Body of pancreas (tissue), 4 donors: ENCODE measurements around the gene NEK11. TPM values are rescaled to one million over a fixed set of nuclear protein-coding genes. Genes with fewer than 3 reads are reported as not detected.
A peak's percentile ranks its signal among the peaks of the same experiment; 100 is the strongest.

ENCODE experiments used
- ATAC-seq: fragments of 150-250 bp; one replicate; pipeline ENCODE4 v1.9.1; 2016
- DNase-seq, 4 donors: peaks; one replicate each; pipeline ENCODE4 v3.0.0-alpha.2; 2019
- H3K27ac ChIP-seq, 4 donors: fragments of 200-600 bp; sonication (generic); 1 replicate in 3 of 4; 2 replicates in 1 of 4; pipeline versions ENCODE4 v1.5.1 to v1.6.1; 2016 to 2019; ENCODE audit warnings: mild to moderate bottlenecking in 1 of 4, mixed read lengths in 1 of 4, moderate library complexity in 1 of 4
- H3K27me3 ChIP-seq, 2 donors: fragments of 200-600 bp; sonication (generic); one replicate each; pipeline ENCODE4 v1.6.0; 2016; ENCODE audit warnings: mild to moderate bottlenecking in 1 of 2
- H3K36me3 ChIP-seq, 2 donors: fragments of 200-600 bp; sonication (generic); replicated peaks in 1 of 2; 2 replicates each; pipeline ENCODE4 v1.5.1; 2016; ENCODE audit warnings: low read depth in 2 of 2; ENCODE audit not compliant: insufficient read depth in 1 of 2
- H3K4me1 ChIP-seq: fragments of 200-600 bp; sonication (generic); one replicate; pipeline ENCODE4 v1.6.0; 2016
- H3K4me3 ChIP-seq, 2 donors: fragments of 200-600 bp; sonication (generic); 1 replicate in 1 of 2; 2 replicates in 1 of 2; pipeline ENCODE4 v1.5.1; 2016 to 2019
- H3K9me3 ChIP-seq, 3 donors: fragments of 200-600 bp; sonication (generic); 1 replicate in 2 of 3; 2 replicates in 1 of 3; pipeline ENCODE4 v1.5.1; 2016
- POLR2A ChIP-seq, 3 donors: fragments of 450-650 bp; IDR thresholded peaks; one replicate each; pipeline ENCODE4 v1.6.1; 2016; ENCODE audit warnings: antibody characterized with exemption in 3 of 3, mild to moderate bottlenecking in 2 of 3
- WGBS, 2 donors: methylation state at CpG; one replicate each; pipeline ENCODE4 v1.1.5; 2017; 5-methylcytosine and 5-hydroxymethylcytosine counted together
- intact Hi-C: fragments of 100-400 bp; cut with DNase I; formaldehyde crosslinking; loops from one replicate; pipeline ENCODE4 v1.15.1; 2023
- total RNA-seq, 2 donors: library from RNA; depleted of rRNA; stranded (reverse); fragments of >200 nt; gene quantifications; one replicate each; pipeline ENCODE4 v1.1.0, GENCODE V29; 2016
- TF ChIP-seq, protein P1 (sequence below), 7 experiments: fragments of 450-650 bp in 4 of 7; fragments of 200-600 bp in 3 of 7; sonication (generic) in 3 of 7; IDR thresholded peaks; one replicate each; pipeline ENCODE4 v1.5.1; 2016 to 2019; ENCODE audit warnings: antibody characterized with exemption in 7 of 7

NEK11 gene
- total RNA-seq, 2 donors from 2014 or later = 3.4 to 10.2 TPM

DNA sequence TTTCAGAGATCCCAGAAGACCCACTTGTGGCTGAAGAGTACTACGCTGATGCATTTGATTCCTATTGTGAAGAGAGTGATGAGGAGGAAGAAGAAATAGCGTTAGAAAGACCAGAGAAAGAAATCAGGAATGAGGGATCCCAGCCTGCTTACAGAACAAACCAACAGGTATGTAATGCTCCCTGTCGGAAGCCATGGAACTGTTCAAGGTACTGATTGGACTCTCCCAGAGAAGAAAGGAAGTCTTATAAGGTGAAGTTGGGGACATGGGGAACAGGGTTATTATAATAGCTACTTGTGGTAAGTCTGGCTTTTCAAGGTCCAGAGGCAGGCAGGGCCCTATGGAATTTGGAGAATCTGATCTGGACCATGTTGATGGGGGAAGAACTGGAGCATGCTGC lies 201.8 kb downstream of the NEK11 start:
- ATAC-seq (no peak), DNase-seq (no peak)
- no peaks in the 10 kb centered on the region for H3K36me3 ChIP-seq
- H3K4me3 ChIP-seq = no peak overlapping the region
- no peak overlapping the region for H3K27ac ChIP-seq
- TF ChIP-seq POLR2A (IDR thresholded peaks at IDR 0.05) = no peak
- TF ChIP-seq, protein P1, sequence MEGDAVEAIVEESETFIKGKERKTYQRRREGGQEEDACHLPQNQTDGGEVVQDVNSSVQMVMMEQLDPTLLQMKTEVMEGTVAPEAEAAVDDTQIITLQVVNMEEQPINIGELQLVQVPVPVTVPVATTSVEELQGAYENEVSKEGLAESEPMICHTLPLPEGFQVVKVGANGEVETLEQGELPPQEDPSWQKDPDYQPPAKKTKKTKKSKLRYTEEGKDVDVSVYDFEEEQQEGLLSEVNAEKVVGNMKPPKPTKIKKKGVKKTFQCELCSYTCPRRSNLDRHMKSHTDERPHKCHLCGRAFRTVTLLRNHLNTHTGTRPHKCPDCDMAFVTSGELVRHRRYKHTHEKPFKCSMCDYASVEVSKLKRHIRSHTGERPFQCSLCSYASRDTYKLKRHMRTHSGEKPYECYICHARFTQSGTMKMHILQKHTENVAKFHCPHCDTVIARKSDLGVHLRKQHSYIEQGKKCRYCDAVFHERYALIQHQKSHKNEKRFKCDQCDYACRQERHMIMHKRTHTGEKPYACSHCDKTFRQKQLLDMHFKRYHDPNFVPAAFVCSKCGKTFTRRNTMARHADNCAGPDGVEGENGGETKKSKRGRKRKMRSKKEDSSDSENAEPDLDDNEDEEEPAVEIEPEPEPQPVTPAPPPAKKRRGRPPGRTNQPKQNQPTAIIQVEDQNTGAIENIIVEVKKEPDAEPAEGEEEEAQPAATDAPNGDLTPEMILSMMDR (IDR thresholded peaks at IDR 0.05) = no peak
- H3K9me3 ChIP-seq = no peaks in the 10 kb centered on the region
- intact Hi-C loops = no loop called here
- no peaks in the 10 kb centered on the region for H3K4me1 ChIP-seq
- H3K27me3 ChIP-seq = no peaks in the 10 kb centered on the region
- 68 to 76% methylated on average over 3 of the region's 3 CpGs for WGBS, 2 donors

GRCh38 chr3:131231710-131232389 lies 205.2 kb downstream of the NEK11 start:
- Histone ChIP-seq H3K4me1 (no peaks in the 10 kb centered on the region), H3K36me3 (no peaks in the 10 kb centered on the region), H3K9me3 (no peaks in the 10 kb centered on the region), H3K27ac (no peak overlapping the region), H3K27me3 (no peaks in the 10 kb centered on the region), H3K4me3 (no peak overlapping the region)
- no peak for DNase-seq
- no peak for ATAC-seq
- intact Hi-C loops = no loop called here
- 87 to 89% methylated on average over 3 of the region's 3 CpGs for WGBS, 2 donors
- TF ChIP-seq, protein P1 (IDR thresholded peaks at IDR 0.05) = peak in 2 of 7 experiments; percentile 9 to 12
- TF ChIP-seq POLR2A (IDR thresholded peaks at IDR 0.05) = no peak

DNA sequence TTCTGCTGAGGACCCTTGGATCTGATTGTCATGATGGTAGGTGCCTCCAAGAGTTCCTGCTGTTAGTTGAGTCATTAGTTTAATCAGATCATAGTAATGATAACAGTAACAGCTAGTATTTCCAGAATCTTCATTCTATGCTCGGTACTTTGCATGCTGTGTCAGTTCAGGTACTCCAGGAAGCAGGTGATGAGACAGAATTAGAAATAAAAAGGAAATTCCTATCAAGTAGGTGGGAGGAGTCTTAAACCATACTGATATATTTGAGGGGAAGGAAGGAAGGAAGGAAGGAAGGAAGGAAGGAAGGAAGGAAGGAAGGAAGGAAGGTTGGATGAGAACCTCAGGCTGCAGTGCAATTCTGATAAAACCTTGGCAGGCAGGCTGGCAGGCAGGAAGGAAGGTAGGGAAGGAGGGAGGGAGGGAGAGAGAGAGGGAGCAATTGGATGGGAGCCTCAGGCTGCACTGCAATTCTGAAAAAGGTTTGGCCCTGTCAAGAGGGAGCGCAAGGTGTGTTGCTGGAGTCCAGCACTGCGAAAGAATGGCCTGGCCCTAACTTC lies 206.1 kb downstream of the NEK11 start:
- no peaks in the 10 kb centered on the region for H3K4me1 ChIP-seq
- TF ChIP-seq, protein P1 (IDR thresholded peaks at IDR 0.05) = no peak
- no peak for TF ChIP-seq POLR2A (IDR thresholded peaks at IDR 0.05)
- WGBS, 2 donors = 87 to 92% methylated on average over 3 of the region's 3 CpGs
- intact Hi-C loops = no loop called here
- H3K9me3 ChIP-seq = no peaks in the 10 kb centered on the region
- H3K4me3 ChIP-seq = no peak overlapping the region
- no peaks in the 10 kb centered on the region for H3K27me3 ChIP-seq
- DNase-seq (no peak), ATAC-seq (no peak)
- no peak overlapping the region for H3K27ac ChIP-seq
- H3K36me3 ChIP-seq = no peaks in the 10 kb centered on the region

- no peak overlapping the region for H3K27ac ChIP-seq
- no peaks in the 10 kb centered on the region for H3K36me3 ChIP-seq
- H3K4me3 ChIP-seq = no peak overlapping the region
- intact Hi-C loops = no loop called here
- TF ChIP-seq POLR2A (IDR thresholded peaks at IDR 0.05) = no peak
- TF ChIP-seq, protein P1 (IDR thresholded peaks at IDR 0.05) = no peak
- 69 to 71% methylated on average over 5 of the region's 5 CpGs for WGBS, 2 donors
- ATAC-seq (no peak), DNase-seq (no peak)
- no peaks in the 10 kb centered on the region for H3K4me1 ChIP-seq
- no peaks in the 10 kb centered on the region for H3K27me3 ChIP-seq
- H3K9me3 ChIP-seq = no peaks in the 10 kb centered on the region
Measured at GRCh38 chr3:131233900-131234668, 207.4 kb downstream of the NEK11 start.
